ENCODE data around the gene LRCH4. TPM values are rescaled to one million over a fixed set of nuclear protein-coding genes. Genes with fewer than 3 reads are reported as not detected.
"Not testable (repeated sequence)": the region's sequence is repeated elsewhere in the genome, so short reads cannot be mapped to it uniquely, and the experiment has no call there.

LRCH4 gene
- total and polyA plus RNA-seq, 5 donors from 2014 or later = 115 to 350 (median 129) TPM

DNA sequence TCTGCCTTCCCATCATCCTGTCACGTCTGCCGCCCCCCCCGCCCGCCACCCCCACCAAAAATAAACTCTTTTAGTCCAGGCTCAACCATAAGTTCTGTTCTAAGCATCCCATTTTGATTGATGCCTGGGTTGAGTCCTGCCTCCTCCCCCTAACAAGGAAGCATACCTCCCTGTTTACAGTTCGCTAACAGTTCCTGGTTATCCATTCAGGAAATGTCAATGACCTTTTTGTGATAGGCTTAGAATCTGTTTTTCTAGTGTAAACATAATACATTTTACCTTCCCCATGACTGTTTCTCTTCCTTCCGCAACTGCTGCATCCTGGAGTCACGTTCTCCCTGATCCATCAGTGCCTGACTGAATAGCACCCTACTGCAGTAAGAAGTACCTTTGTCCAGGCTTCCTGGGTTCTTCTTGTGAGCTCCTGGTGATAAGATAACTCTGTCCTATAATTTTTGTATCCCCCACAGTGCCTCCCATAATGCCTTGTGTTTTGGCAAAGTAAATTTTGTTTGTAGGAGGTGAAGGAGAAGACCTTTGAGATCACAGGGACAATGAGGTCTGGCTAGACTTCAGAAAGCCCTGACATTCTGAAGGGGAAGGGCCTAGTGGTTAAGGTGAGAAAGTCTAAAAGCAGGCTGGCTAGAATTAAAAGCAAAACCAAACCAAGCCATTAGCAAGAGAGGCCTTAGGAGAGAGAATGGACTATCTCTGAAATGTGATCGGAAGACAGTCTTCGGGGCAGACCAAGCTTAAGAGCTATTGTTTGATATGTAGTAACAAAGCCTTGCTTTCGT is 39.6 kb downstream of the LRCH4 start:
- Histone ChIP-seq H3K36me3 (ENCODE audit: control insufficient read depth, insufficient read depth, low read length) (peaks cover 2% of the 10 kb centered on the region), H3K27ac (ENCODE audit: insufficient read depth, low read length, poor library complexity, severe bottlenecking) (peak overlapping the region; percentile 84), H3K27me3 (ENCODE audit: control insufficient read depth, insufficient read depth, low read length) (no peaks in the 10 kb centered on the region), H3K9me3 (ENCODE audit: control insufficient read depth in 2 of 2, low read length in 2 of 2) (no peaks in the 10 kb centered on the region), H3K4me3 (ENCODE audit: low read depth, low read length) (peak overlapping the region; percentile 84), H3K4me1 (ENCODE audit: control insufficient read depth, insufficient read depth, low read length, poor library complexity, severe bottlenecking) (peaks cover 93% of the 10 kb centered on the region)
- Mint-ChIP-seq H3K27me3 (no peaks in the 10 kb centered on the region), H3K4me1 (peaks cover 36 to 93% (median 80%) of the 10 kb centered on the region in 4 donors), H3K27ac (peak overlapping the region; percentile 90 to 99 (median 92)), H3K4me3 (peak overlapping the region; percentile 83 to 94 (median 88)), H3K9me3 (peaks cover 0 to 1% (median 0%) of the 10 kb centered on the region in 7 donors), H3K36me3 (peaks cover 21% of the 10 kb centered on the region)
- peak in 2 of 3 donors; percentile 36 to 74 for DNase-seq
- ATAC-seq (ENCODE audit: low read depth in 2 of 2) = peak; percentile 28 to 35

DNA sequence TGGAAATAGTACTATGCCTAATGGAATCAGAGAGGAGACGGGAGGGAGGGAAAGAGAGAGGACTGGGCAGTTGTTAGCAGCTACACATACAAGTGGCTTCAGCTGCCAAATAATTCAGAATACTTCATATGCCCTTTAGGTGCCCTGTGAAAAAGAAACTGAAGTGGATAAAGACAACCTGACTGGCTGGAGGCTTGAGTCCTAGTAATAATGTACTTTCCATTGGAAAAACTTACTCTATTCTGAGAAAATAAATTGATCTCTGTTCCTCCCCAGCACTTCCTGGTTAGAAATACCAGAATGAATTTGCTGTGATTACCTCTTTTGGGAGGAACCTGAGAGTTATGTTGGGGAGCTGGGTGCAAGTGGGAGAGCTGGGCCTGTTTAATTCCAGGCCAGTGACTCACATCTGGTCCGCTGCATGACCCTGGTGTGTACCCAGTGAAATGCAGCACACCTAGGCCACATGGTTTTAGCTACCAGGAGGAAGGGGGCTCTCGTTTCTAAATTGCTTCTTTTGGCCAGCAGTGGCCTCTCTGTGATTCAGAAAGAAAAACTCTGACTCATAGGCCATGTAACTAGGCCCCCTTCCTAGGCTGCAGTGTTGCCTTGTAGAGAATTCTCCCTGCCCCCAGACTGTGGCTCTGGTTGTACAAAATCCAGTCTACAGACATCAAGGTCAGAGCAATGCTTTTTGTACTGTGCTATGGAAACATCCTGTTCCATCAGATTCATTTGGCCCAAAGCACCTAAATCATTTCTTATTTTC is 40.4 kb downstream of the LRCH4 start:
- H3K27me3 ChIP-seq (ENCODE audit: control insufficient read depth, insufficient read depth, low read length) = no peaks in the 10 kb centered on the region
- peak overlapping the region; percentile 84 for H3K27ac ChIP-seq (ENCODE audit: insufficient read depth, low read length, poor library complexity, severe bottlenecking)
- Mint-ChIP-seq H3K4me3 (peak overlapping the region; percentile 83 to 94 (median 88)), H3K27me3 (no peaks in the 10 kb centered on the region), H3K4me1 (peaks cover 41 to 97% (median 81%) of the 10 kb centered on the region in 4 donors), H3K27ac (peak overlapping the region; percentile 90 to 99 (median 92)), H3K36me3 (peaks cover 23% of the 10 kb centered on the region), H3K9me3 (peaks cover 0 to 1% (median 0%) of the 10 kb centered on the region in 7 donors)
- H3K9me3 ChIP-seq (ENCODE audit: control insufficient read depth in 2 of 2, low read length in 2 of 2) = no peaks in the 10 kb centered on the region
- peak overlapping the region; percentile 84 for H3K4me3 ChIP-seq (ENCODE audit: low read depth, low read length)
- peaks cover 93% of the 10 kb centered on the region for H3K4me1 ChIP-seq (ENCODE audit: control insufficient read depth, insufficient read depth, low read length, poor library complexity, severe bottlenecking)
- DNase-seq = peak in 1 of 3 donors; percentile 61
- no peaks in the 10 kb centered on the region for H3K36me3 ChIP-seq (ENCODE audit: control insufficient read depth, insufficient read depth, low read length)
- ATAC-seq (ENCODE audit: low read depth in 2 of 2) = peak; percentile 70 to 73

DNA sequence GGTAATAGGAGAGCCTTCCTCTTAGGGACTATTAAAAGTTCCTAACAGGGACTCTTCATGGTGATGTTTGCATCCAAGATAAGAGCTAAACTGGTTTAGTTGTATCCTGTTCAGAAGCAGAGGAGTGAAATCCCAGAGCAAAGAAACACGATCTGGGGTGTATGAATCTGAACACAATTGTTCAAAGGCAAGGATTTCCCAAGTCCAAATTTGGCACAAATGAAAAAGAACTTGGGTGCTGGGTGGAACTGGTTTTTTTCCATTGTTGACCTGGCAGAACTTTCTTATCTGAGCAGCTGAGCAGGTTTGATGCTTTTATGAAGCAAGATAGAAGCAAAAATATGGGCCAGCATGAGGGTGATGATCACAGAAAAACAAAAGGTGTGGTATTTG is 41.0 kb downstream of the LRCH4 start:
- Histone ChIP-seq H3K4me3 (ENCODE audit: low read depth, low read length) (peak overlapping the region; percentile 84), H3K4me1 (ENCODE audit: control insufficient read depth, insufficient read depth, low read length, poor library complexity, severe bottlenecking) (peaks cover 93% of the 10 kb centered on the region), H3K9me3 (ENCODE audit: control insufficient read depth in 2 of 2, low read length in 2 of 2) (no peaks in the 10 kb centered on the region), H3K36me3 (ENCODE audit: control insufficient read depth, insufficient read depth, low read length) (no peaks in the 10 kb centered on the region), H3K27me3 (ENCODE audit: control insufficient read depth, insufficient read depth, low read length) (no peaks in the 10 kb centered on the region), H3K27ac (ENCODE audit: insufficient read depth, low read length, poor library complexity, severe bottlenecking) (peak overlapping the region; percentile 84)
- Mint-ChIP-seq H3K9me3 (peaks cover 0 to 1% (median 0%) of the 10 kb centered on the region in 7 donors), H3K4me1 (peaks cover 41 to 97% (median 79%) of the 10 kb centered on the region in 4 donors), H3K27me3 (no peaks in the 10 kb centered on the region), H3K27ac (peak overlapping the region; percentile 90 to 99 (median 92)), H3K36me3 (peaks cover 18% of the 10 kb centered on the region), H3K4me3 (peak overlapping the region; percentile 78 to 94 (median 84))
- no peak for DNase-seq
- no peak for ATAC-seq (ENCODE audit: low read depth in 2 of 2)

DNA sequence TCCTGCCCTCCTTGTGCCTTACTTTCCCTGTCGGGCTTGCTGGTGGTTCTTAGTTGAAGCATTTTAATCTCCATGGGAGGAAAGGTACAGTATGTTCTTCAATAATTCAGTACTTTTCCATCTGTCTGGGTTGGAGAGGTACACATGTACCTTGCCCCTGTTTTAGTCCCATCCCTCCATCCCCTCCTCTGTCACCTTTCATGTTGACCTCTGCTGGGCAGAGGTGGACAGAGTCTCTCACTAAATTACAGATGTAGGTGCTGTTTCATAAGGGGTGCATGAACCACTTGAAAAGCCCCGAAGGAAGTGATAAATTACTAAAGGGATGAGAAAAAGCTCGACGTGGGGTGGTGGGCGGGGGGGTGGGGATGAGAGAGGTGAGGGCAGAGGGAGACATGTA is 41.5 kb downstream of the LRCH4 start:
- peaks cover 91% of the 10 kb centered on the region for H3K4me1 ChIP-seq (ENCODE audit: control insufficient read depth, insufficient read depth, low read length, poor library complexity, severe bottlenecking)
- Mint-ChIP-seq H3K4me1 (peaks cover 41 to 96% (median 76%) of the 10 kb centered on the region in 4 donors), H3K36me3 (peaks cover 15% of the 10 kb centered on the region), H3K27me3 (no peaks in the 10 kb centered on the region), H3K9me3 (no peaks in the 10 kb centered on the region), H3K4me3 (peak overlapping the region; percentile 78 to 94 (median 85)), H3K27ac (peak overlapping the region; percentile 90 to 99 (median 92))
- H3K9me3 ChIP-seq (ENCODE audit: control insufficient read depth in 2 of 2, low read length in 2 of 2) = no peaks in the 10 kb centered on the region
- no peaks in the 10 kb centered on the region for H3K27me3 ChIP-seq (ENCODE audit: control insufficient read depth, insufficient read depth, low read length)
- no peak for ATAC-seq (ENCODE audit: low read depth in 2 of 2)
- no peaks in the 10 kb centered on the region for H3K36me3 ChIP-seq (ENCODE audit: control insufficient read depth, insufficient read depth, low read length)
- no peak for DNase-seq
- H3K27ac ChIP-seq (ENCODE audit: insufficient read depth, low read length, poor library complexity, severe bottlenecking) = peak overlapping the region; percentile 84
- H3K4me3 ChIP-seq (ENCODE audit: low read depth, low read length) = peak overlapping the region; percentile 84

DNA sequence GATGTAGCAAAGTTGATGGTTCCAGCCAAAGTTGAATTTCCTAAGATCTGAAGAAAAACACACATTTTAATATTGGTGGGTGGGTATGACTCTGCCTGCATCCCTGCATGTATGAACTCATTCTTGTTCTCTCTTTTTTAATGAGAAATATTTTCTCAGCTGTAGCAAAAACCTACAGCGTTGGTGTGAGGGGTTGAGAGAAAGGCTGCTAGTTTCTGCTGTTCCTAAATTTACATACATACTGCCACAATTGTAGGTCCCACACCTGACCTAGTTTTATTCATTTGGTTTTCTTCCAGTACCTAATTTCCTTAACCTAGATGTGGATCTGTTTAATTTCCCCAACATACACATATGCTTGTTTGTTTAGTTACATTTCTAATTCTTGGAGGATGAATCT is 42.3 kb downstream of the LRCH4 start:
- Mint-ChIP-seq H3K27me3 (no peaks in the 10 kb centered on the region), H3K4me1 (peaks cover 43 to 93% (median 74%) of the 10 kb centered on the region in 4 donors), H3K36me3 (peaks cover 12% of the 10 kb centered on the region), H3K27ac (peak overlapping the region; percentile 90 to 99 (median 92)), H3K9me3 (no peaks in the 10 kb centered on the region), H3K4me3 (peak overlapping the region; percentile 78 to 94 (median 85))
- no peaks in the 10 kb centered on the region for H3K9me3 ChIP-seq (ENCODE audit: control insufficient read depth in 2 of 2, low read length in 2 of 2)
- H3K4me1 ChIP-seq (ENCODE audit: control insufficient read depth, insufficient read depth, low read length, poor library complexity, severe bottlenecking) = peaks cover 84% of the 10 kb centered on the region
- no peaks in the 10 kb centered on the region for H3K36me3 ChIP-seq (ENCODE audit: control insufficient read depth, insufficient read depth, low read length)
- no peak for DNase-seq
- peak overlapping the region; percentile 84 for H3K4me3 ChIP-seq (ENCODE audit: low read depth, low read length)
- ATAC-seq (ENCODE audit: low read depth in 2 of 2) = no peak
- H3K27me3 ChIP-seq (ENCODE audit: control insufficient read depth, insufficient read depth, low read length) = no peaks in the 10 kb centered on the region
- peak overlapping the region; percentile 84 for H3K27ac ChIP-seq (ENCODE audit: insufficient read depth, low read length, poor library complexity, severe bottlenecking)

DNA sequence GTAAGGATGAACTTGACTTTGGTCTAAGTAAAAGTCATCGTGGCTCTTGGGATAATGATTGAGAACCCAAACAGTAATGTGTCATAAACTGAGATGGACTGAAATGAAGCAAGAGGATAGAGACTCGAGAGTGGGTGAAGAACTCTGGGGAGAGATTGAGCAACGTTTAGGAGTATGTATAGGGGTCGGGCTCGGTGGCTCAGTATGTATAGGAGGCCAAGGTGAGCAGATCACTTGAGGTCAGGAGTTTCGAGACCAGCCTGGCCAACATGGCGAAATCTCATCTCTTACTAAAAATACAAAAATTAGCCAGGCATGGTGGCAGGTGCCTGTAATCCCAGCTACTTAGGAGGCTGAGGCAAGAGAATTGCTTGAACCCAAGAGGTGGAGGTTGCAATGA is 44.6 kb downstream of the LRCH4 start:
- ATAC-seq (ENCODE audit: low read depth in 2 of 2); H3K27ac ChIP-seq (ENCODE audit: insufficient read depth, low read length, poor library complexity, severe bottlenecking); H3K27me3 Mint-ChIP-seq; H3K36me3 ChIP-seq (ENCODE audit: control insufficient read depth, insufficient read depth, low read length); DNase-seq; H3K36me3 Mint-ChIP-seq; H3K9me3 Mint-ChIP-seq; H3K27me3 ChIP-seq (ENCODE audit: control insufficient read depth, insufficient read depth, low read length); H3K9me3 ChIP-seq (ENCODE audit: control insufficient read depth in 2 of 2, low read length in 2 of 2): not testable (repeated sequence)
- Mint-ChIP-seq H3K4me1 (peaks cover 35 to 76% (median 58%) of the 10 kb centered on the region in 4 donors), H3K4me3 (peak overlapping the region; percentile 84 to 100 (median 94)), H3K27ac (peak overlapping the region; percentile 1 to 99 (median 92))
- H3K4me3 ChIP-seq (ENCODE audit: low read depth, low read length) = peak overlapping the region; percentile 80
- peaks cover 67% of the 10 kb centered on the region for H3K4me1 ChIP-seq (ENCODE audit: control insufficient read depth, insufficient read depth, low read length, poor library complexity, severe bottlenecking)

DNA sequence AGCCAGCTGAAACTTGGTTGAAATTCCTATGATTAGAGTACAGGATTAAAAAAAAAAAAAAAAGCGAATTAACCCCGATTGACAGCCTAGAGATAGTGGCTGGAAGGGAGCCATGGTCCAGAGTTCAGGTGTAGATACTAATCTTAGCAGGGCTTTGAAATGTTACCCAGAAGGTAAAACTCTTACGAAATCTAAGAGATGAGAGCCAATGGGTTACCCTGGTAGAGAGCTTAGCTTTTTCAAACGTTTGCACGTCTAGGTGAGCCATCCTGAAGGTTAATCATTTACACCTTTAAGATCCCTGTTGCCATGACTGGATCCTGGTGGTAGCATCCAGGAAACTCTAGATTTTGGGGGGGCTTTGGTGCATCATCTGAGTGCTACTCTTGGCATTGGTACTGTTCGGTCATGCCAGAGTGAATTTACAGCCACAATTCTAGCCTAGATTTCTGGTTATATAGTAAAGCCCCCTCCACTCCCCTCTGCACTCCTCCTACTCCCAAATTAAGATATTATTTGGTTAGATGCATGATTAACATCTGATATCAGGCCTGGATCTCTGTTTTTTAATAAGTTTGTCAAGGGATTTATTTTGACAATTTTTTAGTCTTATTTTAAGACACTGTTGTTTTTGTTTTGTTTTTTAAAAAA is 45.7 kb downstream of the LRCH4 start:
- H3K4me3 Mint-ChIP-seq = peak overlapping the region; percentile 84 to 100 (median 94)
- no peak for DNase-seq
- Histone ChIP-seq H3K36me3 (ENCODE audit: control insufficient read depth, insufficient read depth, low read length) (no peaks in the 10 kb centered on the region), H3K27me3 (ENCODE audit: control insufficient read depth, insufficient read depth, low read length) (no peaks in the 10 kb centered on the region), H3K4me3 (ENCODE audit: low read depth, low read length) (peak overlapping the region; percentile 92), H3K4me1 (ENCODE audit: control insufficient read depth, insufficient read depth, low read length, poor library complexity, severe bottlenecking) (peaks cover 55% of the 10 kb centered on the region), H3K27ac (ENCODE audit: insufficient read depth, low read length, poor library complexity, severe bottlenecking) (peak overlapping the region; percentile 74), H3K9me3 (ENCODE audit: control insufficient read depth in 2 of 2, low read length in 2 of 2) (no peaks in the 10 kb centered on the region)
- ATAC-seq (ENCODE audit: low read depth in 2 of 2) = no peak
- H3K36me3 Mint-ChIP-seq = peaks cover 4% of the 10 kb centered on the region
- no peaks in the 10 kb centered on the region for H3K27me3 Mint-ChIP-seq
- H3K4me1 Mint-ChIP-seq = peaks cover 34 to 65% (median 49%) of the 10 kb centered on the region in 4 donors
- peak overlapping the region; percentile 45 to 90 (median 85) for H3K27ac Mint-ChIP-seq
- no peaks in the 10 kb centered on the region for H3K9me3 Mint-ChIP-seq

All from CD4-positive, CD25-positive, alpha-beta regulatory T cell (primary cell).